ENCODE data around the gene ZNRF1. TPM values are rescaled to one million over a fixed set of nuclear protein-coding genes. Genes with fewer than 3 reads are reported as not detected.

The ZNRF1 gene
- total and polyA plus RNA-seq, 7 donors = 10.6 to 33.0 (median 16.9) TPM

DNA sequence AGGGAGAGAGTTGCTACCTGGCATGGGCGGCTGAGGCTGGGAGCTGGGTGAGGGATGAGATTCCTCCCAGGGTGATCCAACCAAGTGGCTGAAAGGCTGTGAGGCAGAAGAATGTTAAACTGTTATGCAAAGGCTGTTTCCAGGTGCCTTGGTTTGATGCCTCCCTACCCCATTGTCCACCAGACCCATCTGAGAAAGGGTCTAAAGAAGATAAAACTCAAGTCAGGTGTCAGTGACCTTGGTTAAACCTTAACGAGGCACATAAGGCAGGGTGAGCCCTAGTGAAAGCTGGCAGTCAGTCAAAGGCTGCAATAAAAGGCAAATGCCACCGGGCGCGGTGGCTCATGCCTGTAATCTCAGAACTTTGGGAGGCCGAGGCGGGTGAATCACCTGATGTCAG, 94.0 kb downstream of the ZNRF1 start:
- H3K4me1 ChIP-seq = peaks cover 0 to 46% (median 35%) of the 10 kb centered on the region in 4 donors
- no peak overlapping the region for H3K4me3 ChIP-seq
- no peaks in the 10 kb centered on the region for H3K27me3 ChIP-seq
- H3K36me3 ChIP-seq = peaks cover 0 to 5% (median 2%) of the 10 kb centered on the region in 4 donors
- H3K27ac ChIP-seq = peak overlapping the region in 3 of 4 donors; percentile 29 to 46 (median 42)
- WGBS, 2 donors = 23 to 56% methylated on average over 7 of the region's 7 CpGs
- TF ChIP-seq POLR2AphosphoS5 (IDR thresholded peaks at IDR 0.05) = no peak
- TF ChIP-seq EP300 (IDR thresholded peaks at IDR 0.05) = no peak
- TF ChIP-seq POLR2A (IDR thresholded peaks at IDR 0.05) = no peak
- no peaks in the 10 kb centered on the region for H3K9me3 ChIP-seq
- DNase-seq = no peak
- intact Hi-C loops (cut with DNase I) = no loop called here

DNA sequence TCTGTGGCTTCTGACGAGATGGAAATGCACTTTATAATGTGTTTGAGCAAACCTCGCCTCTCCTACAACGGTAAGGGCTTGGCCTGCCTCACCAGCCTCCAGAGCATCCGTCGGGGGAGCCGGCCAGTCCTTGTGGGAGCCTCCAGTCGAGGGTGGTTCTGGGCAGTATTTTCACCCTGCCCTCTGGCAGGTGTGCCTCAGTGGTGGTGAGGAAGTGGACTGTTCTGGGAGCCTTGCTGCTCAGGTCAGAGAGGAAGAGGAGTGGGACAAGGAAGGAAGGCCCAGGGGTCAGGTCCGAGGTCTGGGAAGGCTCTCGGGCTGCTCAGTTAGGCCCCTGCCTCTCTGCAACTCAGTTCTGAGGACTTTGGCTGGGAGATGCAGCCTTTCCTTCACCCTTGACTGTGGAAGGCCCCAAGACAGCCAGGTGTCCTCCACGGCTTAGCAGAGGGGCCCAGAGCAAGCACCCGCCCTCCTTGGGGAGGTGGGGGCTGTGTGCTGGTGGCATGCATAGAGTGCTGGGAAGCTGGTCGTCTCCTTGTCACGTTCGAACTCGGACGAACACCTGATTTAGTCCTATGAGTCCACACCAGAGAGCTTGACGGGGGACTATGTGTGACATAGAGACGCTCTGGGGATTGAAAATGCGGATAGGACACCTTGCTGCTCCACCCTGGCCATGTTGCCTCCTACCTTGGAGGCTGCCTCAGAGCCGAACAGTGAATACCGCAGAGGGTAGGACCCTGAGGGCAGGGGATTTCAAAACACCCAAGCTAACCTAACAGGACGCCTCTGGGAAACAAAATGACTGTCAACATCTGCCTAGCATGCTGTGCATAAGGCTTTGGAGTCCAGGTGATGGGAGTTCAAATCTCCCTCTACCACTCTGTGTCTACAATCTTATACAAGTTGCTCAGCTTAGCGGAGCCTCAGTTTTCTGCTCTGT, 95.0 kb downstream of the ZNRF1 start:
- 87 to 92% methylated on average over 23 of the region's 23 CpGs for WGBS, 2 donors
- intact Hi-C loops (cut with DNase I) = no loop called here

DNA sequence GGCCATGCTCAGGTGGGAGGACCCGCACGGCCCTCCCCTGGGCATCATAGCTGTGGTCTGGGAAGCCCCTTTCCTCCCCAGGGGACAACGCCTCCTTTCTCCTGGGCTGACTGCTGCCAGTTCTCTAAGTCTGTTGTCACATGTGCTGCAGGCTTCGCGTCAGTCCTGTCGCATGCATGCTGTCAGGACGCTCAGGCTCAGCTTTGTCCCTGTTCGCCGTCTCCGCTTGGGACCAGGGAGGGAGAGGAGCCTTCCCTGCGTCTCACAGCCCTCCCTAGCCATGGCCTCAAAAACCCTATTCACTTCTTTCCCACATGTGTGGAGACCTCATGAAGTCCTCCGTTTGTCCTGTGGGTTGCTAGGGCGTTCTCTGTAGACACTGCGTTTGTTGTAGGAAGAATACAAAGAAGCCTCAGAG, 96.4 kb downstream of the ZNRF1 start:
- intact Hi-C loops (cut with DNase I) = no loop called here
- WGBS, 2 donors = 89 to 97% methylated on average over 14 of the region's 14 CpGs
- H3K27ac ChIP-seq = no peak overlapping the region
- TF ChIP-seq, protein P1, sequence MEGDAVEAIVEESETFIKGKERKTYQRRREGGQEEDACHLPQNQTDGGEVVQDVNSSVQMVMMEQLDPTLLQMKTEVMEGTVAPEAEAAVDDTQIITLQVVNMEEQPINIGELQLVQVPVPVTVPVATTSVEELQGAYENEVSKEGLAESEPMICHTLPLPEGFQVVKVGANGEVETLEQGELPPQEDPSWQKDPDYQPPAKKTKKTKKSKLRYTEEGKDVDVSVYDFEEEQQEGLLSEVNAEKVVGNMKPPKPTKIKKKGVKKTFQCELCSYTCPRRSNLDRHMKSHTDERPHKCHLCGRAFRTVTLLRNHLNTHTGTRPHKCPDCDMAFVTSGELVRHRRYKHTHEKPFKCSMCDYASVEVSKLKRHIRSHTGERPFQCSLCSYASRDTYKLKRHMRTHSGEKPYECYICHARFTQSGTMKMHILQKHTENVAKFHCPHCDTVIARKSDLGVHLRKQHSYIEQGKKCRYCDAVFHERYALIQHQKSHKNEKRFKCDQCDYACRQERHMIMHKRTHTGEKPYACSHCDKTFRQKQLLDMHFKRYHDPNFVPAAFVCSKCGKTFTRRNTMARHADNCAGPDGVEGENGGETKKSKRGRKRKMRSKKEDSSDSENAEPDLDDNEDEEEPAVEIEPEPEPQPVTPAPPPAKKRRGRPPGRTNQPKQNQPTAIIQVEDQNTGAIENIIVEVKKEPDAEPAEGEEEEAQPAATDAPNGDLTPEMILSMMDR (IDR thresholded peaks at IDR 0.05) = no peak
- TF ChIP-seq POLR2AphosphoS5 (IDR thresholded peaks at IDR 0.05) (no peak), POLR2A (IDR thresholded peaks at IDR 0.05) (no peak), EP300 (IDR thresholded peaks at IDR 0.05) (no peak)
- no peaks in the 10 kb centered on the region for H3K27me3 ChIP-seq
- DNase-seq = no peak
- no peak overlapping the region for H3K4me3 ChIP-seq
- peaks cover 0 to 5% (median 2%) of the 10 kb centered on the region in 4 donors for H3K36me3 ChIP-seq
- no peaks in the 10 kb centered on the region for H3K9me3 ChIP-seq
- H3K4me1 ChIP-seq = peaks cover 0 to 47% (median 43%) of the 10 kb centered on the region in 4 donors

More for the DNA sequence above, 95.0 kb downstream of the ZNRF1 start:
- Histone ChIP-seq H3K4me3 (no peak overlapping the region), H3K27me3 (no peaks in the 10 kb centered on the region), H3K9me3 (no peaks in the 10 kb centered on the region), H3K36me3 (peaks cover 0 to 5% (median 2%) of the 10 kb centered on the region in 4 donors), H3K4me1 (peaks cover 0 to 46% (median 35%) of the 10 kb centered on the region in 4 donors), H3K27ac (peak overlapping the region in 2 of 4 donors; percentile 29 to 42)
- no peak for DNase-seq
- no peak for TF ChIP-seq POLR2A (IDR thresholded peaks at IDR 0.05)

DNA sequence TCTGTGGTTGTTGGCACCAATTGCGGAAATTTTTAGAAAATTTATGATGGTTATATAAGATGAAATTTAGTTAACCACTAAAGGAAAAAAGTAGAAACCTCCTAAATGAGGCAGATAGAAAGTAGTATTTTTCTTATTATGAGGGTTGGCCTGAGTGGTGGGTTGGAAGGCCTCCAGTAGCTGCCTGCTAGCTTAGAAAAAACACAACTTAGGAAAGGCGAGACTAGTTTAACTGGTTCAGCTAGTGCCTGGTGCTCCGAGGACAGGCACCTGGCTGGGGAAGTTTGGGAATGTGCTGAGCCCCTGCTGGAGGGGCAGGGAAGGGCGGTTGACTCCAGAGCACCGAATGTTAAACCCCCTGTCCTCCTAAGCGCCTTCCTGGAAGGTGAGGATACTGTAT, 97.8 kb downstream of the ZNRF1 start:
- H3K9me3 ChIP-seq = no peaks in the 10 kb centered on the region
- WGBS, 2 donors = 25 to 58% methylated on average over 6 of the region's 6 CpGs
- no peak for DNase-seq
- no peak overlapping the region for H3K4me3 ChIP-seq
- H3K27ac ChIP-seq = peak overlapping the region in 3 of 4 donors; percentile 49 to 60 (median 53)
- H3K36me3 ChIP-seq = peaks cover 0 to 5% (median 2%) of the 10 kb centered on the region in 4 donors
- intact Hi-C loops (cut with DNase I) = no loop called here
- TF ChIP-seq POLR2AphosphoS5 (IDR thresholded peaks at IDR 0.05) = no peak
- TF ChIP-seq POLR2A (IDR thresholded peaks at IDR 0.05) = no peak
- TF ChIP-seq, protein P1 (IDR thresholded peaks at IDR 0.05) = no peak
- TF ChIP-seq EP300 (IDR thresholded peaks at IDR 0.05) = no peak
- H3K27me3 ChIP-seq = no peaks in the 10 kb centered on the region
- peaks cover 0 to 53% (median 48%) of the 10 kb centered on the region in 4 donors for H3K4me1 ChIP-seq

DNA sequence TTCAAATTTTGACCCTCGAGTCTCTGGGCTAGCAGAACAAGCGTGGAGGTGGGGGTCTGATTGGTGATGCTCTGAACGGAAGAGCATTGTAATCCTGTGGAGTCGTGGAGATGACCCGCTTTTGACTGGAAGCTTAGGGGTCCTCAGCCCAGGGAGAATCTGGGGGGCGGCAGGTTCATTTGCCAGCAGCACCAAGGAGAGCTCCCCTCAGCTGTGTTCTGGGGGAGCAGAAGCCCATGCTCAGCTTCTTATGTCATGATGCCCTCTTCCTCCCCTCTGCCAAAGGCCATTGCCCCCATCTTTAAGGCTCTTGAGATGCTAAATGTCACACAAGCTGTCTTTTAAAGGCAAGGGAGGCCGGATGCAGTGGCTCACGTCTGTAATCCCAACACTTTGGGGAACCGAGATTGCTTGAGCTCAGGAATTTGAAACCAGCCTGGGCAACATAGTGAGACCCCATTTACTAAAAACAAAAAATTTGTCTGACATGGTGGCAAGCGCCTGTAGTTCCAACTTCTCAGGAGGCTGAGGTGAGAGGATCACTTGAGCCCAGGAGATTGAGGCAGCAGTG, 98.5 kb downstream of the ZNRF1 start:
- Histone ChIP-seq H3K36me3 (peaks cover 0 to 5% (median 2%) of the 10 kb centered on the region in 4 donors), H3K4me3 (no peak overlapping the region), H3K9me3 (no peaks in the 10 kb centered on the region), H3K27me3 (no peaks in the 10 kb centered on the region), H3K4me1 (peaks cover 0 to 53% (median 46%) of the 10 kb centered on the region in 4 donors), H3K27ac (peak overlapping the region in 3 of 4 donors; percentile 49 to 60 (median 53))
- TF ChIP-seq POLR2A (IDR thresholded peaks at IDR 0.05) = no peak
- no peak for TF ChIP-seq EP300 (IDR thresholded peaks at IDR 0.05)
- no peak for TF ChIP-seq POLR2AphosphoS5 (IDR thresholded peaks at IDR 0.05)
- TF ChIP-seq, protein P1 (IDR thresholded peaks at IDR 0.05) = no peak
- WGBS, 2 donors = 88 to 95% methylated on average over 10 of the region's 10 CpGs
- DNase-seq = no peak
- intact Hi-C loops (cut with DNase I) = no loop called here
